Myocyte (in vitro differentiated cells): ENCODE data around the gene CD300LD. TPM values are rescaled to one million over a fixed set of nuclear protein-coding genes. Genes with fewer than 3 reads are reported as not detected.
"Not testable (repeated sequence)": the region's sequence is repeated elsewhere in the genome, so short reads cannot be mapped to it uniquely, and the experiment has no call there.

Source experiments
- DNase-seq: peaks from one replicate; pipeline ENCODE4 v3.0.0-alpha.2; 2012; ENCODE audit warnings: low read depth
- total RNA-seq: library from RNA; depleted of rRNA; stranded (reverse); fragments of >200 nt; gene quantifications from 2 replicates; pipeline ENCODE4 v1.2.3, GENCODE V29; 2014

CD300LD gene
- total RNA-seq, 1 donor from 2014 or later = not detected

- not testable (repeated sequence) for DNase-seq
Observed at GRCh38 chr17:74573635-74574034, 18.4 kb downstream of the CD300LD start.

DNA sequence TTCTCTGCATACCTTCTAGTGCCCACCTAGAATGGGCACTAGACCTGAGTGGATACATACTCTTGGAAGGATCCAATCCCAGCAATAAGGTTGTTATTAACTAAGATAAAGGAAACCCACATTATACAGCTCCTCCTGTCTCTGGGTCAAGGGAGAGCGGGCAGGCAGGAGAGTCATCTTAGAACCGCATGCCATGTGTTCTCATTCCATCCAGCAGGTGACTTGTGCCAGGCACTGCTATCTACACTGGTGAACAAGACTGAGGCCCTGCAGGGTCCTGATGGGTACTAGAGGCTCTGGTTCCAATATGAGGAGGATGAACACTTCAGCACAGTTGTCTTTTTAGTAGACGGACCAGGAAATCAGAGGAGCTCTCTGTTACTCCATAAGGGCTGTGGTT is 18.9 kb downstream of the CD300LD start:
- no peak for DNase-seq

DNA sequence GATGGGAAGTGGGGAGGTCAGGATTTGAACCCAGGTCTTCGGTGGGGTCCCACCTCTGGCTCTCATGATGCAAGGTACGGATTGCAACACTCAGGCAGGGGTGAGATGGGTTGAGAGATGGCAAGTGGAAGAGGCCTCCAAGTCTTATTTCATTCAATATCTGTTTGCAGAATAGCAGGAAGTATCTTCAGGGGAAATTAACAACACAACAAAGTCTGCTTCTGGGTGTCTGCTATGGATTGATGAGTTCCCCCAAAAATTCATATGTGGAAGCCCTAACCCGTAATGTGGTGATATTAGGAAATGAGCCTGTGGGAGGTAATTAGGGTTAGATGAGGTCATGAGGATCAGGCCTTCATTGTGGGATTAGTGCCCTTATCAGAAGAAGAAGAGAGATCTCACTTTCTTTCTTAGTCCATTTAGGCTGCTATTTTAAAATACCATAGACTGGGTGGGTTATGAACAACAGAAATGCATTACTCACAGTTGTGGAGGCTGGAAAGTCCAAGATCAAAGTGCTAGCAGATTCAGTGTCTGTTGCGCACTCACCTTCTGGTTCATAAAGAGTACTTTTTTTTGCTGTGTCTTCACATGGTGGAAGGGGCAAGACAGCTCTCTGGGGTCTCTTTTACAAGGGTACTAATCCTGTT is 20.3 kb downstream of the CD300LD start:
- DNase-seq = no peak

- DNase-seq = peak; percentile 39
Observed at GRCh38 chr17:74569020-74570003, 22.8 kb downstream of the CD300LD start.

GRCh38 chr17:74568106-74568873 is 23.8 kb downstream of the CD300LD start:
- DNase-seq = no peak

GRCh38 chr17:74567397-74567796 is 24.7 kb downstream of the CD300LD start, which contains the start of gene CD300H:
Gene CD300H (minus strand): TSS chr17:74567509.
- DNase-seq = no peak

GRCh38 chr17:74566132-74566753 is 25.8 kb downstream of the CD300LD start:
- no peak for DNase-seq

DNA sequence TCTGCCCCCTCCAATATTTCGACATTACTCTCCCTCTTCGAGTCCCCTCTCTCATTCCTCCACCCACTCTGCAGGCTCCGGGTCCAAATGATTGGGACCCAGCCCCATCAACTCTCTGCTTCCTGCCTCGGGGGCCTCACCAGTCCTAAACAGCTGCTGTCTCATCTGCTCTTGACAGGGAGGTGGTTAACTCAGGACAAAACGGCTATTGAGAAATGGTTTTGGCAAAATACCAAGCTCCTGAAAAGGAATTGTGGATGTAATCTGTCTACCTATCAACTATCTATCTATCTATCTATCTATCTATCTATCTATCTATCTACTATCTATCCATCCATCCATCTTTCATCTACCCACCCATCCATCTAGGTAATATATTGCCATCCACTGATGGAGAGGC is 27.0 kb downstream of the CD300LD start:
- no peak for DNase-seq

DNA sequence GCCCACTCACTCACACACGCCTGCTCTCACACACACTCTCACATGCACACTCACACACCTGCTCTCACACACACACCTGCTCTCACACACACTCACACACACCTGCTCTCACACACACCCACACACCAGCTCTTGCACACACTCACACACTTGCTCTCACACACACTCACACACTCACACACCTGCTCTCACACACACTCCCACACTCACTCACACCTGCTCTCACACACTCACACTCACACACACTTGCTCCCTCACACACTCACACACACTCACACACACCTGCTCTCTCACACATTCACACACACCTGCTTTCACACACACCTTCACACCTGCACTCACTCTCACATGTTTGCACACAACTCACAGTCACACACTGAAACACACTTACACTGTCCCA is 28.7 kb downstream of the CD300LD start:
- no peak for DNase-seq

GRCh38 chr17:74561586-74561985 is 30.5 kb downstream of the CD300LD start:
- DNase-seq = no peak

GRCh38 chr17:74558882-74559519 is 33.1 kb downstream of the CD300LD start:
- no peak for DNase-seq

DNA sequence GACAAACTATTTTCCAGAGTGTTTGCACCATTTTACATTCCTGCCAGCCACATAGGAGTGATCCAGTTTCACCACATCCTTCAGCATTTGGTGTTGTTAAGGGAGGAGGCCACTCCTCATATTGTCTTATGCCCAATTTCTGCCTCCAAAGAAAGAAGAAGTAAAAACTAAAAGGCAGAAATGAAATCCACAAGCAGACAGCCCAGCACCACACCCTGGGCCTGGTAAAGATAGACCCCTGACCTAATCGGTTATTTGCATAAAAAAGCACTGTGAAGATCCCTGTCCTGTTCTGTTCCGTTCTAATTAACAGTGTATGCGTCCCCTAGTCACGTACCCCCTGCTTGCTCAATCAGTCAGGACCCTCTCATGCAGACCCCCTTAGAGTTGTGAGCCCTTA is 33.7 kb downstream of the CD300LD start:
- DNase-seq = not testable (repeated sequence)

DNA sequence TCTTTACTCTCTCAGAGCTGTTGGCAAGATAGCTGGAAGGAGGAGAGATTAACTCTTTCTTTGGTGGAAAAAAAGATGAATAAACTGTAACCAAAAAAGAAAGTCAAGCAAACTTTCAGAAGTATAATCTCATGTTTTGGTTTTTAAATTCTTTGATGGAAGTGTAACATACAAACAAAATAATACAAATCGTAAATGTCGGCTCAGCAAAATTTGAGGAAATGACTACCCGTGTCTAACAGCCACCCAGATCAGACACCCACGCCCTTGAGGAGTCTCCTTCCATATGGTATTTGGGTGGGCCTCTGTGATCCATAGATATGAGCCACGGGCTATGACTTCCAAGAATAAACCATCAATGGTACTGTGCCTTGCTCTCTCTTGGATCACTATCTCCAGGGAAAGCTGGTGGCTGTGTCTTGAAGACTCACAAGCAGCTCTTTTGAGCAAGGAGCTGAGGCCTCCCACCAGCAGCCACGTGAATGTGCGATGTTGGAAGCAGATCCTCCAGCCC is 36.6 kb downstream of the CD300LD start:
- no peak for DNase-seq

DNA sequence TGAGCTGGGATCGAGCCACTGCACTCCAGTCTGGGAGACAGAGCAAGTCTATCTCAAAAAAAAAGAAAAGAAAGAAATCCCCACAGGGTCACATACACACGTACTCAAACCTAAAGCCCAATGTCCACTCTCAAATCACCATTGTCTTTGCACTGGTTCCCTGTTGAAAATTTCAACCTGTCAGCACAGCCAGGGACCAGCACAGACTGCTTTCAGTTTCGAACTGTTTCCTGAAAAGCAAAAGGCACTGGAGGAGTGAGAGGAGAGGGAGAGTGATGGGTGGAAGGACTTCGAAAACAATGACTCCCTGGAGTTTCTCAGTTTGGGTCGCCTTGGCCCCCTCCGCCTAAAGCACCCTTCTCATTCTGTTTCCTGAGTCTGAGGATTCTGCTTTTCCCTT is 37.2 kb downstream of the CD300LD start:
- no peak for DNase-seq

DNA sequence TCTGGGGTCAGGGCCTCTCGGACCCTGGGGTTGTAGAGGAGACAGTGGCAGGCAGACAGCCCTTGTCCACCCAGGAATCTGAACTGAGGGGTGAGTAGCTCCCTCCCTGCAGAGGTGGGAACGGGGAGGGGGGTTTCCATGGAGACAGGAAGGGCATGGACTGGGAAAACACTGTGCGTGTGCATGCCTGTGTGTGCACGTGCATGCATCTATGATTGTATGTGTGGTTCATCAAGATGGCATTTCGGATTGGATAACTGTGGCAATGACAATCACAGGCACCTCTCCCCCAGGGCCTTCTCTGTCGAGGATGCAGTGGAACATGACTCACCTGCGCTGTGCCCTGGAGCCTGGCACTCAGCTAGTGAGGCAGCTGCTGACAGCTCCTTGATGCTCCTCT is 40.0 kb downstream of the CD300LD start:
- no peak for DNase-seq

GRCh38 chr17:74550602-74551001 is 41.5 kb downstream of the CD300LD start:
- DNase-seq = no peak

- no peak for DNase-seq
Observed at GRCh38 chr17:74549343-74549742, 42.7 kb downstream of the CD300LD start.

DNA sequence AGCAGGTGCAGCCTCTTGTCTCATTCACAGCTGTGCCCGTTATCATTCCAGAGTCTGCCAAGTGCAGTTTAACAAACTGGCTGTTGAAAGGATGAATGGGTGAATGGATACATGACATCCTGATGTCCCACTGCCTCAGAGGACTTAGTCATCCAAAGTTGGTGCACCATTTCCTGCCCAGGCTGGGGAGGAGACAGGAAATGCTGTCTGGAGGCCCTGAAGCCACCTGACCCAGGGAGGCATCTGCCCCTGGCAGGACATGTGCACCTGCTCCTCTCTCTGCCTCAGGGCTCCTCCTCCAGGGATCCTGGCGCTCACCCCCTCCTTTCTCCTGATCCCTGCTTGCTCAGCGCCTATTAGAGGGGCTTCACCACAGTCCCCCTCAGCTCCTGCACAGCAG is 44.3 kb downstream of the CD300LD start:
- no peak for DNase-seq

DNA sequence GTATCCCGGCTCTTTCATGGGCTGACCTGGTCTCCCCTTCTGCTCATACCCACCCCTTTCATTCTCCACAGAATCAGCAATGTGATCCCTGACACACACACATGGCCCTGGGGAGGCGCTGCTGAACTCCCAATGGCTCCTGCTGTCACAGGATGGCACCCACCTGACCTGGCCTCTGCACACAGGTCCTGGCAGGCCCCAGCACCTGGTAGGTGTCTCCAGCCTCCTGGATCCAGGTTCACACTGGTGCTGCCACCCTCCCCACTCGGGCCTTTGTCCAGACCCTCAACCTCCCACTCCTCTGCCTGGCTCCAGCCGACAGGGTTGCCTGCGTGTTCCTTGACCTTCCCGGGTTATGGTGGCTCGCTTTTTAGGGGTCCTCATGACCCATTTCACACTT is 44.8 kb downstream of the CD300LD start:
- no peak for DNase-seq

DNA sequence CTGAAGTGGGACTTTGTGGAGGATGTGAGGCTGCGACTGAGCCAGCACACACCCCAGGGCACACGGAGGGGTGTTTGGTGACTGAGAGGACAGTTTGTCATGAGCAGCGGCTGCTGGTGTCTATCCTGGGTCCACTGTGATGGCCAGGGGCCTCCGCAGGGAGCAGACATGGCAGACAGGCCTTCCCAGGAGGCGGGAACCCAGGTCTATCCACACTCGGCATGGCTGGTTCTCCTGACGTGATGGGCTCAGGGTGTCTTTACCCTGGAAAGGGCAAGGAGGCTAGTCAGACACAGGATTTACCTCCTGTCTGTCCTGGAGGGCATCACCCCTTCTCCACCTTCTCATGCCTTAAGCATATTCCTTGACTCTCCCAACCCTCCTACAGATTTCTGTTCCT is 45.5 kb downstream of the CD300LD start:
- DNase-seq = no peak
